ENCODE results near the gene DOLPP1.

GRCh38 chr9:129125478-129125877 lies 44.6 kb downstream of the DOLPP1 start:
- TF ChIP-seq ATRX (CRISPR knock-in tag; IDR thresholded peaks at IDR 0.05; ENCODE audit: borderline replicate concordance) (no peak), CTCF (CRISPR knock-in tag; IDR thresholded peaks at IDR 0.05) (no peak), ZNF792 (CRISPR knock-in tag; IDR thresholded peaks at IDR 0.05) (no peak), HOMEZ (CRISPR knock-in tag; IDR thresholded peaks at IDR 0.05; ENCODE audit: low read depth) (no peak), RFX1 (IDR thresholded peaks at IDR 0.05) (no peak), EP300 (IDR thresholded peaks at IDR 0.05; ENCODE audit: low read depth in 2 of 2, low read length in 2 of 2) (no peak), EP300 (CRISPR knock-in tag; IDR thresholded peaks at IDR 0.05; ENCODE audit: borderline replicate concordance) (no peak), TAF1 (CRISPR knock-in tag; IDR thresholded peaks at IDR 0.05) (no peak), HNRNPH1 (optimal IDR thresholded peaks at IDR 0.05; ENCODE audit: low read depth, low read length) (no peak), PTBP1 (IDR thresholded peaks at IDR 0.05; ENCODE audit: low read depth, low read length, poor library complexity, severe bottlenecking) (no peak), ZZZ3 (CRISPR knock-in tag; IDR thresholded peaks at IDR 0.05; ENCODE audit: borderline replicate concordance) (no peak), POLR2A (IDR thresholded peaks at IDR 0.05; ENCODE audit: insufficient read depth in 1 of 2, low read depth in 2 of 2, low read length in 2 of 2) (no peak)

Measured in HepG2 (cell line).